Measurements from ENCODE around the gene PRPF18.

The PRPF18 gene

GRCh38 chr10:13669901-13670300, 83.1 kb downstream of the PRPF18 start:
- ATAC-seq = no peak
- TF ChIP-seq TCF4 (CRISPR knock-in tag; IDR thresholded peaks at IDR 0.05; ENCODE audit: borderline replicate concordance) = no peak
- no peak for TF ChIP-seq ISL1 (CRISPR knock-in tag; IDR thresholded peaks at IDR 0.05)
- no peak for TF ChIP-seq POU6F1 (CRISPR knock-in tag; IDR thresholded peaks at IDR 0.05; ENCODE audit: borderline replicate concordance, low read depth)
- no peak for TF ChIP-seq ESRRG (CRISPR knock-in tag; IDR thresholded peaks at IDR 0.05)
- TF ChIP-seq GLIS3 (CRISPR knock-in tag; IDR thresholded peaks at IDR 0.05) = no peak
- TF ChIP-seq CSRNP3 (CRISPR knock-in tag; IDR thresholded peaks at IDR 0.05) = no peak

- TF ChIP-seq POU6F1 (CRISPR knock-in tag; IDR thresholded peaks at IDR 0.05; ENCODE audit: borderline replicate concordance, low read depth) (no peak), ZFP3 (CRISPR knock-in tag; IDR thresholded peaks at IDR 0.05) (no peak), ZC3H10 (CRISPR knock-in tag; IDR thresholded peaks at IDR 0.05) (no peak), GLIS3 (CRISPR knock-in tag; IDR thresholded peaks at IDR 0.05) (no peak), TOX (CRISPR knock-in tag; IDR thresholded peaks at IDR 0.05; ENCODE audit: borderline replicate concordance) (no peak), OSR1 (CRISPR knock-in tag; IDR thresholded peaks at IDR 0.05) (no peak), ZNF70 (CRISPR knock-in tag; IDR thresholded peaks at IDR 0.05) (no peak), RARB (CRISPR knock-in tag; IDR thresholded peaks at IDR 0.05) (no peak)
- no peak for ATAC-seq
Measured at GRCh38 chr10:13670311-13670710, 83.5 kb downstream of the PRPF18 start.

GRCh38 chr10:13671904-13672303, 85.1 kb downstream of the PRPF18 start:
- TF ChIP-seq CREB5 (CRISPR knock-in tag; IDR thresholded peaks at IDR 0.05; ENCODE audit: low read depth) = no peak
- no peak for TF ChIP-seq ZNF70 (CRISPR knock-in tag; IDR thresholded peaks at IDR 0.05)
- TF ChIP-seq OSR1 (CRISPR knock-in tag; IDR thresholded peaks at IDR 0.05) = no peak
- TF ChIP-seq TSHZ2 (CRISPR knock-in tag; IDR thresholded peaks at IDR 0.05) = no peak
- TF ChIP-seq BACH2 (CRISPR knock-in tag; IDR thresholded peaks at IDR 0.05; ENCODE audit: borderline replicate concordance) = no peak
- no peak for TF ChIP-seq TOX (CRISPR knock-in tag; IDR thresholded peaks at IDR 0.05; ENCODE audit: borderline replicate concordance)
- no peak for TF ChIP-seq ZFP30 (CRISPR knock-in tag; IDR thresholded peaks at IDR 0.05)
- no peak for ATAC-seq

GRCh38 chr10:13672548-13672947, 85.8 kb downstream of the PRPF18 start:
- ATAC-seq = peak; percentile 87
- TF ChIP-seq SNAI2 (CRISPR knock-in tag; IDR thresholded peaks at IDR 0.05) (no peak), ESRRG (CRISPR knock-in tag; IDR thresholded peaks at IDR 0.05) (no peak), PPARA (CRISPR knock-in tag; IDR thresholded peaks at IDR 0.05; ENCODE audit: borderline replicate concordance) (no peak), ZC3H10 (CRISPR knock-in tag; IDR thresholded peaks at IDR 0.05) (no peak), CSDC2 (CRISPR knock-in tag; IDR thresholded peaks at IDR 0.05) (no peak), TOX (CRISPR knock-in tag; IDR thresholded peaks at IDR 0.05; ENCODE audit: borderline replicate concordance) (no peak), BACH2 (CRISPR knock-in tag; IDR thresholded peaks at IDR 0.05; ENCODE audit: borderline replicate concordance) (no peak), ZFP3 (CRISPR knock-in tag; IDR thresholded peaks at IDR 0.05) (no peak), ZNF565 (CRISPR knock-in tag; conservative IDR thresholded peaks at IDR 0.05; ENCODE audit: low read depth) (no peak)

All from SK-N-SH treated with all-trans-retinoic acid at 6 μM for 48 hours (cell line).